Activated T-helper 1 cell treated with Interleukin-2 at 50 U/mL for 16 hours (primary cell): Measurements from ENCODE around the gene ZNF516.
"Not testable (repeated sequence)": the region's sequence is repeated elsewhere in the genome, so short reads cannot be mapped to it uniquely, and the experiment has no call there.

ENCODE experiments used
- DNase-seq: peaks from one replicate; pipeline ENCODE4 v3.0.0-alpha.2; 2020; ENCODE audit warnings: low read depth

ZNF516 gene

DNA sequence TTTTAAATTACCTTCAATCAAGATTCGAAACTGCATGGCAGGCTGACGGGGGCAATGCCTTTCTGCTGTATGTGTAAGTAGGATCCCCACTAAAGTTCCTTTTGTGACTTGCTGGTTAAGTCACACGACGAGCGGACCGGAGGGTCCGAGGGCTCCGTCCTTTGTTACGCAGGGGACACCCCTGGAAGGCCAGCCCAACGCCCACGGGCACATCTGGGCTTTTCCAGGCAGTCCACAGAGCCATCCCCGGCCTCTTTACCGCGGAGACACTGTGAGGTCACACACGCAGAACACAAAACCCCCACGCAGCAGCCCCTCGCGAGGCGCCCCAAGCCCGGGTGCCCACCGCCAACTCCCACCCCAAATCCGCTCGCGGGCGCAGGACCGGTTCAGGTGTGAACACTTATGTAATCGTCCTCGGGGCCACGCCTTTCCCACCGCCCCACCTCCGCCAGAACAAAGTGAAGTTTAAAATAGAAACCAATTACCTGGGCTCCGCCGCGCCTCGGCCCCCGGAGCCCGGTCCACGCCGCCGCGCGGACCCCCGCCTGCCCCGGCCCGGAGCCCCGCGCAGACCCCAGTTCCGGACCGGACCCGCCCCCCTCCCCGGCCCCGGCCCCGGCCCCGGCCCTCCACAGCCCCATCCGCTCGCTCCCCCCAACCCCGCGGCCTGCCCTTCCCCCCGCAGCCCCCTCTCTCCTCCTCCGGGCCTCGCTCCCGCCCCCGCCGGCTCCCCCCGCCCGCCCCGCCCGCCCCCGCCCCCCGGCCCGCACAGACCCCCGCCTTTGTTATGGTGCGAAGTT lies 4.2 kb downstream of the ZNF516 start:
- DNase-seq, result no peak

GRCh38 chr18:76490033-76490432 lies 5.0 kb downstream of the ZNF516 start:
- DNase-seq, result no peak

DNA sequence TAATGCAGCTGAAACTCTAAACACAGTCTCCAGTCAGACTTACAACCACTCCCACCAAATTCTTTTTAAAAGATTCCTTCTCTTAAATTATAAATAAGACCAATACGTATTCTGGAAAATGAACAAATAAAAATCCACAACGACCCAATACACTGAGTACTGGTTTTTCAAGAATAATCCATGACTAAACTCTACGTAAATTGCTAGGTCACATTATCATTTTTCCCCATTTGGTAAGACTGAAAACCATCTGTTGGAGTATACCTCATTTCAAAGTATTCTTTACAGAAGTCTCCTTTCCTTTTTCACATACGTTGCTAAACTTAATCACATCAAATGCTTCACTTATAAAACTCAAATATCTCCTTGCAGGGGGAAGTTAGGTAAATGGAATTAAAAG lies 6.0 kb downstream of the ZNF516 start:
- no peak for DNase-seq

GRCh38 chr18:76488190-76488589 lies 6.9 kb downstream of the ZNF516 start:
- no peak for DNase-seq

DNA sequence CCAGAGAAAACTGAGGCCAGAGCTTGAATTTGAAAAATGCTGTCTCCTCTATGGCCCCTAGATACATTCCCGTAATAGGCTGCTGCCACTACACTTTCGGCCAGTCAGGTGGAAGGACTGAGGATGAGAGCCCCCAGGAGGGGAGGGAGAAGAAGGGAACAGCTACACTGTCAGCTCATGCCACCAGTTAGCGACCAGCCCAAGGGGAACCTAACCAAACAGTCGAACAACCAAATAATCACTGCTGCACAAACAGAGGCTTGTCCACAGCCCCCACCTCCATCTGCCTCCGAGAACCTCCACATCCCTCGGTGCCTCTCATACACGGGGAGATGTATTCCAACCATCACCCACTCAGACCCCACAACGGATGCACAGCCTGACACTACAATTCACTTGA lies 7.3 kb downstream of the ZNF516 start:
- no peak for DNase-seq

DNA sequence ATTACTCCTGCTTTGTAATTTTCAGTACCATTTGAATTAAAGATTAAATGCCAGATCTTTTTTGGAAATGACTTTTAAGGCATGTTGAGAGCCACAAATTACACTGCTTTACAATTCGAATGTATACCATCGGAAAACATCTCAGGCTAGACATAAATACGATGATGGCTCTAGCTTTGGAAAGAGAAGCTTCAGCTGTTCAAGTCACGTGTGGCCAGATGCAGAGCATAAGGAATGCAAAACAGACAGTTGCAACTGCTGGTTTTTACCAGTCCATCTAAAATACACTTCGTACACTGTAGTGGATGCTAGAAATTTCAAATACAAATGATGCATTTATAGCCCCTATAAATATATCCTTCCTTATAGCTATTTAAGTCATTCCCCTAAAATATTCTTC lies 8.0 kb downstream of the ZNF516 start:
- DNase-seq, result no peak

DNA sequence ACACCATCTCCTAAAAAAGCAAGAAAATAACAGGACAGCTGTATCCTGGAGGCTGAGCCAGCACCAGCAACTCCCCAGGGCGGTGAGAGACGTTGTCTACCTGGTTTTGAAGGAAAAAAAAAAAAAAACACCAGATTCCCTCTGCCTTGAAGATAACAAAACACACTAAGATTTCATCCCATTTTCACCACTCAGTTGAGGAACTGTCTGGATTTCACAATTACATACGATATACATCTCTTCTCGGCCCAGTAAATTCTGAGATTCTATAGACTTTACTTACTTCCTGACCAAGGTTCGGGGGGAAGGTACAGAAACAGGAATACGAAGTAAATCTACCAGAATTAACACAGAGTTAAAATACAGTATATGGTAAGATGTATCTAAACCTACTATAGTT lies 8.5 kb downstream of the ZNF516 start:
- DNase-seq, result no peak

DNA sequence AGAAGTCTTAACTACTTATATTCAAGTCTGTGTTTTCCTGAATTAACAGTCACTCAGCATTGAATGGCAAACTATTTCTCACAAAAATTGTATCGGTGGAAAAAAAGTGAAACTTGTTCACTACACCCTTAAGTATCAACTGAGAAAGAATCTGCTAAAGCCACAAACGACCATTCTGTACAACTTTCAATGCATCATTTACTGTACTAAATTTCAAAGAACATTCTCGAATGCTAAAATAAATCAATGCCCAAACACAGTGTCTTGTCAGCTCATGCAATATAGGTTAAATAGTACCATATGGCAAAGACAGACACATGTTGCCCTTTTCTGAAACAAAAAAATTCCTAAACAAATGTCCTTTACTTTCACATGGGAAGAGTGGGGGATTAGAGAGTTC lies 9.0 kb downstream of the ZNF516 start:
- no peak for DNase-seq

DNA sequence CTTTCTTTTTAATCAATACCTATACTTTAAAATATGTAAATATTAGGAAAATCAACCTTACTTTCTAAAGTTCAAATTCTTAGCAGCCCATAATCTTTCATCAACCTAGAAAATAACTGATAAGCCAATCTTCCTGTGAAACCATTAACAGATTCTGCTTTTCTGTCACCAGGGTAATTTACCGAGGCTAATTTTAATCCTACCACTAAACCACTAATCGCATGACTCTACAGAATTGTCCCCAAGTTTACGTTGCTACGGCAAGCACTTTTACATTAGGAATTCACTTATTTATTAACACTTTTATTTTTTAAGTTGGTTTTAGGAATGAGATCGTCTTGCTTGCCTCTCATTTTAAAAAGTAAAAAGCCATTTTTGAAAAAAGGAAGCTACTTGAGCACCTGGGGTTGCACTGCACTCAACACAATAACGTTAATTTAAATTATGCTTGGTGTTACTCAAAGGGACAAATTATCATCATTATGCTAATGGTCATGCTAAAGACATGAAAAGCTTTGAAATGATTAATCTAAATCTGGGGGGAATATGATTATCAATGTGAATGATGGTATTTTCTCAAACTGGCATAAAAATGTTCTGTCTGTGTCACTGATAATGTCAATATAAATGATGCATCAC lies 10.2 kb downstream of the ZNF516 start:
- no peak for DNase-seq

- no peak for DNase-seq
These were observed 11.3 kb downstream of the ZNF516 start for GRCh38 chr18:76483780-76484179.

DNA sequence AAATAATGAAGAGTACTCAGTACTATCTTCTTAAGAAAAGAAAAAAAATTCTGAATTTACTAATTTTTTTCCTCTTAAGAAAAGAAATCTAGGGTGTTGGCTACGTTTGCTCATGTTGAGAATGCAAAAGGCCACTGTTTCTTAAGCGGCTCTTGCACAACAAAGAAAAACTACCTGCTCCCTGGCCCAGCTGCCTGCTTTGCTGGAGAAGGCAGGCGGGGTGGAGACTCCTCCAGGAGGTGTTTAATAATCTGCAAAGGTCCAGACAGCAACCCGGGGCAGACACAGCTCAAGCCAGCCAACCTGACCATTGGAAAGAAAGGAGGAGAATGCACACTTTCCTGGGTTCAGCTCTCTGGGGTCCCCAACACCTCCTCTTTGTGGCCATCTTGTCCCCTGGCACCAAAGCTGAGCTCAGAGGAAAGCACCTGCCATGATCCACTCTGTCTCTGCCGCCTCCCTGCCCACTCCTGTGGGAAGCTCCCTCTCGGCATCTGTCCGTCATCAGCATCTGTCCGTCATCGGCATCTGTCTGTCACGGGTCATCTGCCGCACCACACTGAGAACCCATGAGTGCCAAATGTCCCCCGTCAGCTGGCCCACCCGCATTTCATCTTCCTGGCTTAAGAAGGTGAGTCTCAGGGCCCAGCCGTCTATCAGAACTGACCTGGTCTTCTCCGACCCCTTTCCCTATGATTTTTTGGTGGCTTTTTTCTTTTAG lies 11.9 kb downstream of the ZNF516 start:
- no peak for DNase-seq

GRCh38 chr18:76482267-76482666 lies 12.8 kb downstream of the ZNF516 start:
- no peak for DNase-seq

- DNase-seq, result no peak
These were observed 14.1 kb downstream of the ZNF516 start for GRCh38 chr18:76480913-76481312.

GRCh38 chr18:76479351-76480238 lies 15.4 kb downstream of the ZNF516 start:
- DNase-seq, result no peak

DNA sequence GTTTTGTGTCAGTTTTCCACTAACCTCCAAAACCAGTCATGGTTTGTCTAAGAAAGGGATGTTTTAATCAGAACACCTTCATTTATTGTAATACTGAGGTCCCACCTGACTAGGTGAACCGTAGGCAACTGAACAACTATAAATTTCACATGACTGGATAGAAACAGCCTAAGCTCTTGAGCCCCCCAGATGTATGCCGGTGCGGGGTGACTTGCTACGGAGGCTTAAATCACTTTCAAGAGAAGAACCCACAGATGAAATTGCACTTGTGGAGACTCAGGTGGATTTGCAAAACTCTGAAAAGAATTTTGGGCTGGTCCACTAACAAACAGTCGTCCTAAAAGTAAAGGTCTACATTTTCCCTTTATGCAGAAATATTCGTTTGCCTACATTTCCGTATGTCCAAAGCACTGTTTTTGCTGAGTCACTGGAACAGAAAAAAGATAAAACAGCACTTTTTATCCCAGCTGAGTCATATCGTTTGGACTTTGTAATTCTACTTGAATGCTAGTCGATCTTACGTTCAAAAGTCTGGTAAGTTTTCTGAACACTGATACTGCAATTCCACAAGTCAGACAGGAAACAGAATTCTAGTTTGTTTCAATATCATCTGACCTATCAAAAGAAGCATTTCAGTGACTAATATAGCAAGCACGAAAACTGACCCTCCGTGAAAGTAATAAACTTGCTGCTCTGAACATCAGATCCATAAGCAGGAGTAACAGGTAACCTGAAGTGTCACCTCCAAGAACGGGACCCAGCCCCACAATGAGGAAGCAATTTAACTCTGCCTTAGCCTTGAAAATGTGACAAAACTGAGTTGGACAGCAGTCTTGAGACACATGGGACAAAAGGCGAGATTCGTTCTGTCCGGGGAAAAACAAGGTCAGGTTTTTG lies 18.1 kb downstream of the ZNF516 start:
- DNase-seq, result no peak

- DNase-seq, result no peak
These were observed 19.4 kb downstream of the ZNF516 start for GRCh38 chr18:76475450-76476194.

- no peak for DNase-seq
These were observed 20.2 kb downstream of the ZNF516 start for GRCh38 chr18:76474824-76475223.

- not testable (repeated sequence) for DNase-seq
These were observed 21.5 kb downstream of the ZNF516 start for GRCh38 chr18:76473521-76473920.

DNA sequence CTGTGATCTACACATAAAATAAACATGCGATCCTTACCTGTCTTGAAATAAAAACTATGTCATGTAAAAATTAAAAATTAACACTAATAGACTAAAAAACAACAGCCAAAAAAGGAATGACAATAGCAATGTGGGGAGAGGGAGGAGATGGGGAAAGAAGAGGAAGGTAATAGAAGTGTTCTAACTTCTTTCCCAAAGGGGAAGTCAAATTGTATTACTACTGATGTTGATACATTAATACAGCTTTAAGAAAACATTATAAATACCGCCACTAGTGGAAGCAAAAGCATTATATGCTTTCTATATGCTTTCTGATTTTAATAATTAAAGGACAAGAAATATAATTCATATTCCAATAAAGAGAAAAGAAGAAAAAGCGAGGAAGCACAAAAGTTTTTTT lies 22.2 kb downstream of the ZNF516 start:
- no peak for DNase-seq

DNA sequence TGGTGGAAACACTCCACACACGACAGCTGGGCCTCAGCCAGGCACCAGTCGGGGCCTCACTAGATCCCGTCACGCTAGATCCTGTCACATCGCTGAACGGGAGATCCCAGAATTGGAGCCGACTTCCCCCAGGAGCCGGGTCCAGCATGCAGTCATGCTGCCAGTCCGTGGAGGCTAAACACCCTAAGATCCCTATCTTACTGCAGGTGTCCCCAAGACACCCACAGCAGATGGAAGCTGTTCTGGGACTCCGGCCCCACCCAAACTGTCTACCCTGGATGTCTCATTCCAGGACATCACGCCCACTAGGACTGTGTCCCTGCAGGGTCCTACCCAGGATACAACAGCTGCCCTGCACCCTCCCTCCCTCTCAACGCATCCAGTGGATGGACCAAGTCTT lies 23.4 kb downstream of the ZNF516 start:
- no peak for DNase-seq
